ENCODE results near the gene PHF21A. TPM values are rescaled to one million over a fixed set of nuclear protein-coding genes. Genes with fewer than 3 reads are reported as not detected.
A peak's percentile ranks its signal among the peaks of the same experiment; 100 is the strongest.

The PHF21A gene
- total and polyA plus RNA-seq, 7 donors = 4.1 to 21.3 (median 17.2) TPM

DNA sequence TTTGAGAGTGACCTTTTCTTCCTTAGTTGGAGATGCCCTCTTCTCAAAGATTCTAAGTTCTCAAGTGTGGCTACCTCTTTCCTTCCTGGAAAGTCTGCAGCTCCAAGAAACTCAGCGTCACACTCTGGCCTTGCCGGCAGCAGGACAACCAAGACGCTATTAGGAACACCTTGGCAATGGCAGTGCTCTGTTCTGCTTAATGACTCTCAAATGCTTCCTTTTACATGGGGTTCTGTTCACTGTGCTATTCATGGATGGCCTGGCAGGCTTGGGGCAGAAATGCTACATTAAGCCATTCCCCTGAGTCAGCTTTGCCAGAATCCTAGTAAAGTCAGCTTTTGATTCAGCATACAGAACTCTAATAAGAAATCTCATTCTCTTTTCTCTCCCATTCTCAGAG is 172.9 kb downstream of the PHF21A start:
- H3K4me3 ChIP-seq = no peak overlapping the region
- no peaks in the 10 kb centered on the region for H3K9me3 ChIP-seq
- H3K27ac ChIP-seq = no peak overlapping the region
- peaks cover 11 to 96% of the 10 kb centered on the region in 2 donors for H3K36me3 ChIP-seq (ENCODE audit: insufficient read depth in 1 of 2, low read depth in 1 of 2)
- 72 to 97% (median 88%) methylated on average over 3 of the region's 3 CpGs for WGBS, 3 donors
- ATAC-seq = no peak
- H3K4me1 ChIP-seq = peaks cover 5% of the 10 kb centered on the region
- no peaks in the 10 kb centered on the region for H3K27me3 ChIP-seq (ENCODE audit: insufficient read depth in 3 of 3, low read length in 2 of 3)
- intact Hi-C loops (cut with DNase I) = no loop called here
- DNase-seq = no peak
- no peak for TF ChIP-seq CTCF (IDR thresholded peaks at IDR 0.05)

DNA sequence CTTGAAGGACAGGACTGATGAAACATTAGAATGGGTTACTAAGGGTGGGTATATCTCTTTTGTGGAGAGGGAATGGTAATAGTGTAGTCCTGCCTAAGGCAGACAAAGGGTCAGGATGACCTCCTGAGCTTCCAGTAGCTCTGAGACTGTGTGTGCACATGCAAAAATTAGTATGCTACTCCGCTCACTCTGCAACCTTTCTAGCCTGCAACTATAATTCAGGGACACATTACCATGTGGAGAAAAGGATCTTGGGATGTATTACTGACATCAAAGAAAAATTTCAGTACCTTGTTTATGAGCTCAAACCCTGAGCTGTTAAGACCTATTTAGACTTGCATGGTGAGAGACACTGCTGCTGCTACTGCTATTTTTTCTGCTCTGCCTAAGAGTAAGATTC is 173.4 kb downstream of the PHF21A start:
- Histone ChIP-seq H3K36me3 (ENCODE audit: insufficient read depth in 1 of 2, low read depth in 1 of 2) (peaks cover 11 to 96% of the 10 kb centered on the region in 2 donors), H3K27me3 (ENCODE audit: insufficient read depth in 3 of 3, low read length in 2 of 3) (no peaks in the 10 kb centered on the region), H3K4me3 (no peak overlapping the region), H3K4me1 (peaks cover 5% of the 10 kb centered on the region), H3K27ac (no peak overlapping the region), H3K9me3 (no peaks in the 10 kb centered on the region)
- no peak for DNase-seq
- ATAC-seq = no peak
- WGBS, 3 donors = 96 to 100% (median 98%) methylated on average over 1 of the region's 1 CpG
- intact Hi-C loops (cut with DNase I) = no loop called here
- TF ChIP-seq CTCF (IDR thresholded peaks at IDR 0.05) = no peak

- DNase-seq (no peak), ATAC-seq (peak in 2 of 4 donors; percentile 23 to 69)
- Histone ChIP-seq H3K36me3 (ENCODE audit: insufficient read depth in 1 of 2, low read depth in 1 of 2) (peaks cover 11 to 93% of the 10 kb centered on the region in 2 donors), H3K9me3 (no peaks in the 10 kb centered on the region), H3K4me3 (no peak overlapping the region), H3K4me1 (peaks cover 5% of the 10 kb centered on the region), H3K27me3 (ENCODE audit: insufficient read depth in 3 of 3, low read length in 2 of 3) (no peaks in the 10 kb centered on the region), H3K27ac (peak overlapping the region; percentile 28)
- intact Hi-C loops (cut with DNase I) = no loop called here
- 50 to 72% (median 55%) methylated on average over 3 of the region's 3 CpGs for WGBS, 3 donors
- TF ChIP-seq CTCF (IDR thresholded peaks at IDR 0.05) = no peak
These were observed 175.8 kb downstream of the PHF21A start for GRCh38 chr11:45945397-45945999.

DNA sequence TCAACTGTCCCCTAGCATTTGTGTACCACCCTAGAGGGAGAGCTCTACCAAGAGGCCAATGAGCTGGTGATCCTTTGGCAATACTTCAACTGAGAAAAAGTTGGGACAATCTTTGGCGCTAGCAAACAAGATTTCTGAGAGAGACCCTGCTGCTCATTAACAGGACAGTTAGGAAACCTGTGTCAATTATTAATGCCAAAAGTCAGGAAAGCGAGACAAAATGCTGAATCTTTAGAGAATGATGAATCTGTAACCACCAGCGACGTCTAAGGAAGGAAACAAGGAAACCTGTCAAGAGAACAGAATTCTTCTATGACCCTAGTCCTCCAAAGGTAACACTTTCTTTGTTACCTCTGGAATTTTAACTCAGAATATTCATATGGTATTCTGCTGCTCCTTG is 178.9 kb downstream of the PHF21A start:
- ATAC-seq (no peak), DNase-seq (no peak)
- TF ChIP-seq CTCF (IDR thresholded peaks at IDR 0.05) = no peak
- Histone ChIP-seq H3K9me3 (no peaks in the 10 kb centered on the region), H3K36me3 (ENCODE audit: insufficient read depth in 1 of 2, low read depth in 1 of 2) (peaks cover 3 to 62% of the 10 kb centered on the region in 2 donors), H3K27ac (no peak overlapping the region), H3K4me1 (peaks cover 5% of the 10 kb centered on the region), H3K27me3 (ENCODE audit: insufficient read depth in 3 of 3, low read length in 2 of 3) (no peaks in the 10 kb centered on the region), H3K4me3 (no peak overlapping the region)
- 88 to 95% (median 95%) methylated on average over 4 of the region's 4 CpGs for WGBS, 3 donors
- intact Hi-C loops (cut with DNase I) = no loop called here

DNA sequence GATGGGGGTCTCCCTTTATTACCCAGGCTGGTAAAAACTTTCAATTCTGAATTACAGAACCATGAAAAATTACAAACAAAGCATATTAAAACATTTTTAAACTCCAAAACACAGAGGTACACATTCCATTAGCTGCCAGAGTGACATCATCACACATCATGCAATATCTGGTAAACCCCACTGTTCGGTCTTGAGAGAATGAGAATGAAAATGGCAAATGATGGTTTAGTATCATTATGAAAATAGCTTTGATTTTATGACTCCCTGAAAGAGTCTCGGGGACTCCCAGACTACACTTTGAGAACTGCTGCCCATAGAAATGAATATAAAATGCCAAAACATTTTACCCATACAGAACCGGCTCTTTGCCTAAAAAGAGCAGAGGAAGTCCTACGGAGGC is 180.0 kb downstream of the PHF21A start:
- Histone ChIP-seq H3K36me3 (ENCODE audit: insufficient read depth in 1 of 2, low read depth in 1 of 2) (peaks cover 3 to 54% of the 10 kb centered on the region in 2 donors), H3K9me3 (no peaks in the 10 kb centered on the region), H3K27ac (no peak overlapping the region), H3K4me3 (no peak overlapping the region), H3K27me3 (ENCODE audit: insufficient read depth in 3 of 3, low read length in 2 of 3) (no peaks in the 10 kb centered on the region), H3K4me1 (peaks cover 7% of the 10 kb centered on the region)
- ATAC-seq (no peak), DNase-seq (no peak)
- intact Hi-C loops (cut with DNase I) = no loop called here
- no peak for TF ChIP-seq CTCF (IDR thresholded peaks at IDR 0.05)
- 94 to 97% (median 94%) methylated on average over 4 of the region's 4 CpGs for WGBS, 3 donors

Measured in psoas muscle (tissue), 8 donors.